HCT116 (cell line): Measurements from ENCODE around the gene TCEAL5. TPM values are rescaled to one million over a fixed set of nuclear protein-coding genes. Genes with fewer than 3 reads are reported as not detected.

Experiments used
- ATAC-seq: fragments of 200-7000 bp; cut with Tn5 transposase; 2 replicates; pipeline ENCODE4 v1.9.1; 2020; ENCODE audit warnings: mild to moderate bottlenecking, moderate library complexity
- BruUV-seq: library from RNA; stranded (reverse); fragments of 400-500 nt; replicated peaks from 2 replicates; lab custom pipeline; 2021; lab: Mats Ljungman, UMichigan
- CTCF ChIA-PET: fragments of 300-600 bp; sonication (Branson Sonifier 250); formaldehyde crosslinking; loops from one replicate; lab custom pipeline; 2021; ENCODE audit warnings: antibody characterized with exemption; lab: Charles Lee
- POLR2A ChIA-PET: fragments of 300-600, 350-600 bp; sonication (Branson Sonifier 250); formaldehyde crosslinking; loops from one replicate; lab custom pipeline; 2021; ENCODE audit warnings: antibody characterized with exemption; lab: Charles Lee
- RAD21 ChIA-PET, 2 experiments: fragments of 300-600 bp; sonication (Branson Sonifier 250); formaldehyde crosslinking; loops; one replicate each; lab custom pipeline; 2023; ENCODE audit warnings: low total read pairs in 2 of 2; ENCODE audit not compliant: uncharacterized antibody in 2 of 2, unreplicated experiment in 2 of 2, low non-redundant PET in 1 of 2; lab: Charles Lee
- DNase-seq: peaks from one replicate; pipeline ENCODE4 v3.0.0-alpha.2; 2010; ENCODE audit warnings: low read depth, low spot score
- H2AFZ ChIP-seq: fragments of 200-600 bp; shearing (Covaris generic), sonication (generic); 2 replicates; pipeline ENCODE4 v1.6.1; 2017; ENCODE audit warnings: low read depth, mixed run types, mixed read lengths, antibody characterized with exemption, low read length; ENCODE audit not compliant: poor library complexity, severe bottlenecking
- H3K27ac ChIP-seq: 2 replicates; pipeline ENCODE4 v1.5.1; 2012; ENCODE audit warnings: low read depth, low read length
- H3K27me3 ChIP-seq: fragments of 200-600 bp; sonication (generic); 2 replicates; pipeline ENCODE4 v1.6.1; 2016; ENCODE audit warnings: mixed run types, low read length, mixed read lengths; ENCODE audit not compliant: insufficient read depth
- H3K36me3 ChIP-seq, 2 experiments: fragments of 200-500 bp in 1 of 2; fragments of 200-600 bp in 1 of 2; sonication (Bioruptor generic) in 1 of 2; sonication (generic) in 1 of 2; 2 replicates each; pipeline versions ENCODE4 v1.5.1 to v1.6.1; 2014 to 2016; ENCODE audit warnings: low read length in 2 of 2, inconsistent platforms in 1 of 2, mixed read lengths in 1 of 2, mixed run types in 1 of 2; ENCODE audit not compliant: insufficient read depth in 2 of 2, control insufficient read depth in 1 of 2
- H3K4me1 ChIP-seq, 2 experiments: fragments of 200-600 bp in 1 of 2; sonication (generic) in 1 of 2; 2 replicates each; pipeline versions ENCODE4 v1.5.1 to v1.6.1; 2012 to 2017; ENCODE audit warnings: low read length in 2 of 2, inconsistent platforms in 1 of 2, mild to moderate bottlenecking in 1 of 2, mixed read lengths in 1 of 2, mixed run types in 1 of 2, moderate library complexity in 1 of 2; ENCODE audit not compliant: insufficient read depth in 2 of 2, control insufficient read depth in 1 of 2
- H3K4me2 ChIP-seq: fragments of 200-600 bp; sonication (generic); 2 replicates; pipeline ENCODE4 v1.6.1; 2017; ENCODE audit warnings: mixed run types, low read length, mixed read lengths
- H3K4me3 ChIP-seq, 2 experiments: fragments of 200-600 bp in 1 of 2; sonication (generic) in 1 of 2; replicated peaks in 1 of 2; 2 replicates each; pipeline ENCODE4 v1.5.1; 2011 to 2016; ENCODE audit warnings: low read length in 2 of 2, control low read depth in 1 of 2, low read depth in 1 of 2, mild to moderate bottlenecking in 1 of 2, mixed read lengths in 1 of 2, mixed run types in 1 of 2
- H3K79me2 ChIP-seq: fragments of 200-600 bp; sonication (generic); 2 replicates; pipeline ENCODE4 v1.6.1; 2017; ENCODE audit warnings: mild to moderate bottlenecking, mixed run types, low read length, moderate library complexity, mixed read lengths; ENCODE audit not compliant: insufficient read depth
- H3K9ac ChIP-seq: fragments of 200-600 bp; sonication (generic); 2 replicates; pipeline ENCODE4 v1.6.1; 2016; ENCODE audit warnings: low read length, mixed read lengths
- H3K9me2 ChIP-seq: fragments of 200-600 bp; sonication (generic), shearing (Covaris generic); 2 replicates; pipeline ENCODE4 v1.6.1; 2017; ENCODE audit warnings: mixed run types, mild to moderate bottlenecking, moderate library complexity; ENCODE audit not compliant: insufficient read depth
- H3K9me3 ChIP-seq, 2 experiments: fragments of 200-500 bp in 1 of 2; fragments of 200-600 bp in 1 of 2; sonication (Bioruptor generic) in 1 of 2; sonication (generic) in 1 of 2; 2 replicates each; pipeline ENCODE4 v1.6.1; 2014 to 2017; ENCODE audit warnings: low read length in 2 of 2, mixed read lengths in 2 of 2, inconsistent platforms in 1 of 2, low read depth in 1 of 2, mild to moderate bottlenecking in 1 of 2, mixed run types in 1 of 2, moderate library complexity in 1 of 2; ENCODE audit not compliant: control insufficient read depth in 1 of 2, insufficient read depth in 1 of 2
- H4K20me1 ChIP-seq: fragments of 200-600 bp; sonication (generic), shearing (Covaris generic); 2 replicates; pipeline ENCODE4 v1.6.1; 2017; ENCODE audit warnings: mixed run types, mild to moderate bottlenecking, moderate library complexity; ENCODE audit not compliant: insufficient read depth
- CBX3 ChIP-seq: IDR thresholded peaks from 2 replicates; pipeline ENCODE4 v1.6.1; 2012; ENCODE audit warnings: low read depth
- EGR1 ChIP-seq: IDR thresholded peaks from 2 replicates; pipeline ENCODE4 v1.6.1; 2012; ENCODE audit warnings: low read depth
- ELF1 ChIP-seq: IDR thresholded peaks from 2 replicates; pipeline ENCODE4 v1.6.1; 2012; ENCODE audit warnings: low read depth, borderline replicate concordance
- FOSL1 ChIP-seq: IDR thresholded peaks from 2 replicates; pipeline ENCODE4 v1.6.1; 2012; ENCODE audit warnings: low read depth
- JUND ChIP-seq: IDR thresholded peaks from 2 replicates; pipeline ENCODE4 v1.6.1; 2012
- POLR2A ChIP-seq: IDR thresholded peaks from 2 replicates; pipeline ENCODE4 v1.7.0; 2011; ENCODE audit warnings: borderline replicate concordance; ENCODE audit not compliant: insufficient read depth, insufficient read length; ENCODE audit errors: extremely low read depth
- POLR2AphosphoS5 ChIP-seq: IDR thresholded peaks from 2 replicates; pipeline ENCODE4 v1.6.1; 2011; ENCODE audit warnings: mild to moderate bottlenecking, low read depth, low read length, moderate library complexity
- RAD21 ChIP-seq: IDR thresholded peaks from 2 replicates; pipeline ENCODE4 v1.6.1; 2012; ENCODE audit warnings: low read depth, mild to moderate bottlenecking
- SIN3A ChIP-seq: IDR thresholded peaks from 2 replicates; pipeline ENCODE4 v1.6.1; 2012; ENCODE audit warnings: low read depth
- SP1 ChIP-seq: IDR thresholded peaks from 2 replicates; pipeline ENCODE4 v1.6.1; 2012; ENCODE audit warnings: low read depth
- SRF ChIP-seq: IDR thresholded peaks from 2 replicates; pipeline ENCODE4 v1.6.1; 2012; ENCODE audit warnings: low read depth
- YY1 ChIP-seq: IDR thresholded peaks from 2 replicates; pipeline ENCODE4 v1.6.1; 2011; ENCODE audit warnings: low read length, low read depth, moderate library complexity, mild to moderate bottlenecking; ENCODE audit not compliant: insufficient replicate concordance; ENCODE audit errors: extremely low read depth
- ZFX ChIP-seq: fragments of 450-650 bp; IDR thresholded peaks from 2 replicates; pipeline ENCODE4 v1.6.1; 2017
- intact Hi-C: fragments of 100-400 bp; cut with micrococcal nuclease; formaldehyde crosslinking; loops from 2 replicates; pipeline ENCODE4 v1.10.0; 2022
- total RNA-seq: library from RNA; stranded (reverse); gene quantifications from one replicate; pipeline ENCODE4 v1.2.1, GENCODE V29; 2021; ENCODE audit not compliant: unreplicated experiment
- TF ChIP-seq, protein P1 (sequence below): IDR thresholded peaks from 2 replicates; pipeline ENCODE4 v1.6.1; 2011; ENCODE audit warnings: mild to moderate bottlenecking, low read length, moderate library complexity; ENCODE audit not compliant: insufficient replicate concordance; ENCODE audit errors: extremely low read depth
- TF ChIP-seq, protein P2 (sequence below): IDR thresholded peaks from 2 replicates; pipeline ENCODE4 v1.6.1; 2012
- TF ChIP-seq, protein P3 (sequence below), 3 experiments: fragments of 200-600 bp in 1 of 3; sonication (generic) in 1 of 3; IDR thresholded peaks in 2 of 3; conservative IDR thresholded peaks in 1 of 3; 2 replicates each; pipeline ENCODE4 v1.5.1; 2012 to 2017; ENCODE audit warnings: low read depth in 2 of 3, low read length in 2 of 3, antibody characterized with exemption in 1 of 3, borderline replicate concordance in 1 of 3, control low read depth in 1 of 3, mild to moderate bottlenecking in 1 of 3, mixed read lengths in 1 of 3, mixed run types in 1 of 3, moderate library complexity in 1 of 3; ENCODE audit not compliant: insufficient read depth in 1 of 3
- TF ChIP-seq, protein P4 (sequence below): IDR thresholded peaks from 2 replicates; pipeline ENCODE4 v1.6.1; 2012; ENCODE audit warnings: low read depth

TCEAL5 gene
- total RNA-seq, 1 experiment from 2014 or later, result not detected

DNA sequence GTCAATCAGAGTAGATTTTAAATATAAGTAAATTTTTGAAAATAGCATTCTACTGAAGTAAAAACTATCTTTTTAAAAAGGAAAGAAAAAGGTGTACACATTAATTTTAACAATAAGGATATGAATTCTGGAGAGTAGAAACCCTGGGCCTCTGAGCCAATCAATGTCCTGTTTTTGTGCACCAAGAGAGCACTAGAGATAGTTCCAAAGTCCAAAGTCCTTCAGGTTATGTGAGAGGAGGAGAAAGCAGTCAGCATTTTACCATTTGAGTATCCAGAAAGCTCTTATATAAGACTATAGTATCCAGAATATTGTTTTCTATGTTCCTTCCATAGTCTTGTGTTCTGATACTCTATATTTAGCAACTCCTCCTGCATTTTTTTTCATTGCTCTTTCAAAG is 18.3 kb downstream of the TCEAL5 start:
- Histone ChIP-seq H3K4me3 (no peak overlapping the region), H3K9me3 (no peaks in the 10 kb centered on the region), H3K27ac (no peak overlapping the region), H4K20me1 (no peaks in the 10 kb centered on the region), H3K27me3 (no peaks in the 10 kb centered on the region), H3K4me2 (no peak overlapping the region), H3K9ac (no peak overlapping the region), H3K36me3 (no peaks in the 10 kb centered on the region), H3K9me2 (no peaks in the 10 kb centered on the region), H3K4me1 (peaks cover 0 to 12% of the 10 kb centered on the region in 2 experiments; a peak in 2 of 4 replicates), H2AFZ (no peak overlapping the region), H3K79me2 (peaks cover 13% of the 10 kb centered on the region)
- ChIA-PET POLR2A (no interaction called here), RAD21 (no interaction called here), CTCF (no interaction called here)
- intact Hi-C loops, result no loop called here
- DNase-seq (no peak), ATAC-seq (no peak)
- BruUV-seq, result no TSS peak
- TF ChIP-seq, protein P1, sequence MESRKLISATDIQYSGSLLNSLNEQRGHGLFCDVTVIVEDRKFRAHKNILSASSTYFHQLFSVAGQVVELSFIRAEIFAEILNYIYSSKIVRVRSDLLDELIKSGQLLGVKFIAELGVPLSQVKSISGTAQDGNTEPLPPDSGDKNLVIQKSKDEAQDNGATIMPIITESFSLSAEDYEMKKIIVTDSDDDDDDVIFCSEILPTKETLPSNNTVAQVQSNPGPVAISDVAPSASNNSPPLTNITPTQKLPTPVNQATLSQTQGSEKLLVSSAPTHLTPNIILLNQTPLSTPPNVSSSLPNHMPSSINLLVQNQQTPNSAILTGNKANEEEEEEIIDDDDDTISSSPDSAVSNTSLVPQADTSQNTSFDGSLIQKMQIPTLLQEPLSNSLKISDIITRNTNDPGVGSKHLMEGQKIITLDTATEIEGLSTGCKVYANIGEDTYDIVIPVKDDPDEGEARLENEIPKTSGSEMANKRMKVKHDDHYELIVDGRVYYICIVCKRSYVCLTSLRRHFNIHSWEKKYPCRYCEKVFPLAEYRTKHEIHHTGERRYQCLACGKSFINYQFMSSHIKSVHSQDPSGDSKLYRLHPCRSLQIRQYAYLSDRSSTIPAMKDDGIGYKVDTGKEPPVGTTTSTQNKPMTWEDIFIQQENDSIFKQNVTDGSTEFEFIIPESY, result no peak
- no peak for TF ChIP-seq SIN3A
- no peak for TF ChIP-seq ELF1
- no peak for TF ChIP-seq JUND
- TF ChIP-seq POLR2A, result no peak
- no peak for TF ChIP-seq FOSL1
- TF ChIP-seq, protein P2, sequence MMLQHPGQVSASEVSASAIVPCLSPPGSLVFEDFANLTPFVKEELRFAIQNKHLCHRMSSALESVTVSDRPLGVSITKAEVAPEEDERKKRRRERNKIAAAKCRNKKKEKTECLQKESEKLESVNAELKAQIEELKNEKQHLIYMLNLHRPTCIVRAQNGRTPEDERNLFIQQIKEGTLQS, result no peak
- TF ChIP-seq EGR1, result no peak
- no peak for TF ChIP-seq CBX3
- no peak for TF ChIP-seq RAD21
- no peak for TF ChIP-seq POLR2AphosphoS5
- no peak for TF ChIP-seq ZFX
- TF ChIP-seq SRF, result no peak
- TF ChIP-seq, protein P3, sequence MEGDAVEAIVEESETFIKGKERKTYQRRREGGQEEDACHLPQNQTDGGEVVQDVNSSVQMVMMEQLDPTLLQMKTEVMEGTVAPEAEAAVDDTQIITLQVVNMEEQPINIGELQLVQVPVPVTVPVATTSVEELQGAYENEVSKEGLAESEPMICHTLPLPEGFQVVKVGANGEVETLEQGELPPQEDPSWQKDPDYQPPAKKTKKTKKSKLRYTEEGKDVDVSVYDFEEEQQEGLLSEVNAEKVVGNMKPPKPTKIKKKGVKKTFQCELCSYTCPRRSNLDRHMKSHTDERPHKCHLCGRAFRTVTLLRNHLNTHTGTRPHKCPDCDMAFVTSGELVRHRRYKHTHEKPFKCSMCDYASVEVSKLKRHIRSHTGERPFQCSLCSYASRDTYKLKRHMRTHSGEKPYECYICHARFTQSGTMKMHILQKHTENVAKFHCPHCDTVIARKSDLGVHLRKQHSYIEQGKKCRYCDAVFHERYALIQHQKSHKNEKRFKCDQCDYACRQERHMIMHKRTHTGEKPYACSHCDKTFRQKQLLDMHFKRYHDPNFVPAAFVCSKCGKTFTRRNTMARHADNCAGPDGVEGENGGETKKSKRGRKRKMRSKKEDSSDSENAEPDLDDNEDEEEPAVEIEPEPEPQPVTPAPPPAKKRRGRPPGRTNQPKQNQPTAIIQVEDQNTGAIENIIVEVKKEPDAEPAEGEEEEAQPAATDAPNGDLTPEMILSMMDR (IDR thresholded peaks at IDR 0.05 in 2 of 3, conservative IDR thresholded peaks at IDR 0.05 in 1 of 3; ENCODE audit: borderline replicate concordance in 1 of 3, insufficient read depth in 1 of 3, low read depth in 2 of 3, low read length in 2 of 3), result no peak
- TF ChIP-seq SP1, result no peak
- TF ChIP-seq, protein P4, sequence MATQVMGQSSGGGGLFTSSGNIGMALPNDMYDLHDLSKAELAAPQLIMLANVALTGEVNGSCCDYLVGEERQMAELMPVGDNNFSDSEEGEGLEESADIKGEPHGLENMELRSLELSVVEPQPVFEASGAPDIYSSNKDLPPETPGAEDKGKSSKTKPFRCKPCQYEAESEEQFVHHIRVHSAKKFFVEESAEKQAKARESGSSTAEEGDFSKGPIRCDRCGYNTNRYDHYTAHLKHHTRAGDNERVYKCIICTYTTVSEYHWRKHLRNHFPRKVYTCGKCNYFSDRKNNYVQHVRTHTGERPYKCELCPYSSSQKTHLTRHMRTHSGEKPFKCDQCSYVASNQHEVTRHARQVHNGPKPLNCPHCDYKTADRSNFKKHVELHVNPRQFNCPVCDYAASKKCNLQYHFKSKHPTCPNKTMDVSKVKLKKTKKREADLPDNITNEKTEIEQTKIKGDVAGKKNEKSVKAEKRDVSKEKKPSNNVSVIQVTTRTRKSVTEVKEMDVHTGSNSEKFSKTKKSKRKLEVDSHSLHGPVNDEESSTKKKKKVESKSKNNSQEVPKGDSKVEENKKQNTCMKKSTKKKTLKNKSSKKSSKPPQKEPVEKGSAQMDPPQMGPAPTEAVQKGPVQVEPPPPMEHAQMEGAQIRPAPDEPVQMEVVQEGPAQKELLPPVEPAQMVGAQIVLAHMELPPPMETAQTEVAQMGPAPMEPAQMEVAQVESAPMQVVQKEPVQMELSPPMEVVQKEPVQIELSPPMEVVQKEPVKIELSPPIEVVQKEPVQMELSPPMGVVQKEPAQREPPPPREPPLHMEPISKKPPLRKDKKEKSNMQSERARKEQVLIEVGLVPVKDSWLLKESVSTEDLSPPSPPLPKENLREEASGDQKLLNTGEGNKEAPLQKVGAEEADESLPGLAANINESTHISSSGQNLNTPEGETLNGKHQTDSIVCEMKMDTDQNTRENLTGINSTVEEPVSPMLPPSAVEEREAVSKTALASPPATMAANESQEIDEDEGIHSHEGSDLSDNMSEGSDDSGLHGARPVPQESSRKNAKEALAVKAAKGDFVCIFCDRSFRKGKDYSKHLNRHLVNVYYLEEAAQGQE, result no peak
- no peak for TF ChIP-seq YY1
